NOMO-1 treated with dmso at 0.1 percent for 144 hours (cell line): Measurements from ENCODE around the gene TOMM70.
A peak's percentile ranks its signal among the peaks of the same experiment; 100 is the strongest.
"Not testable (repeated sequence)": the region's sequence is repeated elsewhere in the genome, so short reads cannot be mapped to it uniquely, and the experiment has no call there.

Source experiments
- DNase-seq: peaks from one replicate; lab custom pipeline; 2025; ENCODE audit not compliant: unreplicated experiment; lab: John Stamatoyannopoulos, UW

Gene TOMM70

GRCh38 chr3:100368441-100368840, 32.4 kb downstream of the TOMM70 start:
- DNase-seq = no peak

GRCh38 chr3:100366424-100366823, 34.5 kb downstream of the TOMM70 start:
- no peak for DNase-seq

- DNase-seq = no peak
Observed at GRCh38 chr3:100364421-100364820, 36.5 kb downstream of the TOMM70 start.

GRCh38 chr3:100361897-100362296, 39.0 kb downstream of the TOMM70 start:
- DNase-seq = no peak

GRCh38 chr3:100360757-100361496, 40.0 kb downstream of the TOMM70 start:
- no peak for DNase-seq

- DNase-seq = no peak
Observed at GRCh38 chr3:100359035-100359434, 41.9 kb downstream of the TOMM70 start.

- no peak for DNase-seq
Observed at GRCh38 chr3:100358413-100358812, 42.5 kb downstream of the TOMM70 start.

GRCh38 chr3:100354850-100355249, 46.0 kb downstream of the TOMM70 start:
- no peak for DNase-seq

GRCh38 chr3:100352296-100353231, 48.3 kb downstream of the TOMM70 start:
- no peak for DNase-seq

- DNase-seq = not testable (repeated sequence)
Observed at GRCh38 chr3:100351770-100352169, 49.1 kb downstream of the TOMM70 start.

- DNase-seq = no peak
Observed at GRCh38 chr3:100348727-100349126, 52.2 kb downstream of the TOMM70 start.

GRCh38 chr3:100340527-100340926, 60.4 kb downstream of the TOMM70 start:
- DNase-seq = no peak

GRCh38 chr3:100339786-100340185, 61.1 kb downstream of the TOMM70 start:
- no peak for DNase-seq

- DNase-seq = no peak
Observed at GRCh38 chr3:100338911-100339310, 62.0 kb downstream of the TOMM70 start.

GRCh38 chr3:100336229-100336628, 64.7 kb downstream of the TOMM70 start:
- DNase-seq = not testable (repeated sequence)

- peak; percentile 19 for DNase-seq
Observed at GRCh38 chr3:100335434-100335833, 65.5 kb downstream of the TOMM70 start.

GRCh38 chr3:100334488-100335351, 66.2 kb downstream of the TOMM70 start, which contains the start of gene NIT2:
TSS of gene NIT2 (plus strand) at chr3:100334757. CDS start at chr3:100334792, 35 bp downstream.
- DNase-seq = peak; percentile 83

GRCh38 chr3:100333970-100334487, 66.9 kb downstream of the TOMM70 start:
- DNase-seq = no peak

- DNase-seq = no peak
Observed at GRCh38 chr3:100333051-100333450, 67.8 kb downstream of the TOMM70 start.

- DNase-seq = no peak
Observed at GRCh38 chr3:100331660-100332059, 69.2 kb downstream of the TOMM70 start.

GRCh38 chr3:100330651-100331050, 70.2 kb downstream of the TOMM70 start:
- no peak for DNase-seq
